ENCODE measurements around the gene ARRDC1.

- TF ChIP-seq CTCF (IDR thresholded peaks at IDR 0.05) = no peak
- TF ChIP-seq POLR2A (IDR thresholded peaks at IDR 0.05) = no peak
- TF ChIP-seq POLR2AphosphoS5 (IDR thresholded peaks at IDR 0.05) = no peak
Measured at GRCh38 chr9:137646341-137646740, 40.9 kb downstream of the ARRDC1 start.
